ENCODE measurements around the gene HOXD3. TPM values are rescaled to one million over a fixed set of nuclear protein-coding genes. Genes with fewer than 3 reads are reported as not detected.

The HOXD3 gene
- total and polyA plus RNA-seq, 9 of the 15 experiments (the other 6 are each of a cell fraction or from before 2014, with no cell fraction given), result not detected

DNA sequence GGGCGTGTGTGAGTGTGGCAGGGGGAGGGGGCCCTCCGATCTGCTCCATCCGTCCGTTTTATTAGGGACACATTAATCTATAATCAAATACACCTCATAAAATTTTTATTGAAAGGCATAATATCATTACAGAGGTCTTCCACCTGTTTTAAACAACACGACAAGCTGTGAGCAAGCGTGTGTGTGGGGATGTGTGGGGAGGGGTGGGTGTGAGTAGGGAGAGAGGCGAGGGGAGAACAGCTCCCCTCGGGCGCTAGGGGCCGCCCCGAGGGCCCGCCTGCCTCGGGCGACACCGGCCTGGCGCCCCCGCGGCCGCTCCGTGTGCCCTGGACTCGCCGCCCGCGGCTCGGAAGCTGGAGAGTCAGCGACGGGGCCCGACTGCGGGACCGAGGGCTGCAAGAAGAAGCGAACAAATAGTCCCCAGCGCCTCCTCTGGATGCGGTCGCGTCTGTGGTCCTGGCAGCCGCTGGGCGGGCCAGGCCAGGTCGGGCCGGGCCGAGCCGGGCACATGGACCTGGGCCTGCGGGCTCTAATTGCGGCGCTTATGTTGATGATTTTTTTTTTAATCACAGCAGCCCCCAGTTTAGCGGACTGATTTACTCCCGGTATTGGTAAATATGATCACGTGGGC, 34.9 kb upstream of the HOXD3 start:
- TF ChIP-seq, protein P1, sequence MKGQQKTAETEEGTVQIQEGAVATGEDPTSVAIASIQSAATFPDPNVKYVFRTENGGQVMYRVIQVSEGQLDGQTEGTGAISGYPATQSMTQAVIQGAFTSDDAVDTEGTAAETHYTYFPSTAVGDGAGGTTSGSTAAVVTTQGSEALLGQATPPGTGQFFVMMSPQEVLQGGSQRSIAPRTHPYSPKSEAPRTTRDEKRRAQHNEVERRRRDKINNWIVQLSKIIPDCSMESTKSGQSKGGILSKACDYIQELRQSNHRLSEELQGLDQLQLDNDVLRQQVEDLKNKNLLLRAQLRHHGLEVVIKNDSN (CRISPR knock-in tag; IDR thresholded peaks at IDR 0.05), result 0 out of 2 replicates have a peak, but pooled peaks have one; percentile 32
- TF ChIP-seq, protein P2, sequence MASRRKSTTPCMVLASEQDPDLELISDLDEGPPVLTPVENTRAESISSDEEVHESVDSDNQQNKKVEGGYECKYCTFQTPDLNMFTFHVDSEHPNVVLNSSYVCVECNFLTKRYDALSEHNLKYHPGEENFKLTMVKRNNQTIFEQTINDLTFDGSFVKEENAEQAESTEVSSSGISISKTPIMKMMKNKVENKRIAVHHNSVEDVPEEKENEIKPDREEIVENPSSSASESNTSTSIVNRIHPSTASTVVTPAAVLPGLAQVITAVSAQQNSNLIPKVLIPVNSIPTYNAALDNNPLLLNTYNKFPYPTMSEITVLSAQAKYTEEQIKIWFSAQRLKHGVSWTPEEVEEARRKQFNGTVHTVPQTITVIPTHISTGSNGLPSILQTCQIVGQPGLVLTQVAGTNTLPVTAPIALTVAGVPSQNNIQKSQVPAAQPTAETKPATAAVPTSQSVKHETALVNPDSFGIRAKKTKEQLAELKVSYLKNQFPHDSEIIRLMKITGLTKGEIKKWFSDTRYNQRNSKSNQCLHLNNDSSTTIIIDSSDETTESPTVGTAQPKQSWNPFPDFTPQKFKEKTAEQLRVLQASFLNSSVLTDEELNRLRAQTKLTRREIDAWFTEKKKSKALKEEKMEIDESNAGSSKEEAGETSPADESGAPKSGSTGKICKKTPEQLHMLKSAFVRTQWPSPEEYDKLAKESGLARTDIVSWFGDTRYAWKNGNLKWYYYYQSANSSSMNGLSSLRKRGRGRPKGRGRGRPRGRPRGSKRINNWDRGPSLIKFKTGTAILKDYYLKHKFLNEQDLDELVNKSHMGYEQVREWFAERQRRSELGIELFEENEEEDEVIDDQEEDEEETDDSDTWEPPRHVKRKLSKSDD (conservative IDR thresholded peaks at IDR 0.05; ENCODE audit: low read length), result no peak
- TF ChIP-seq TOE1 (IDR thresholded peaks at IDR 0.05; ENCODE audit: borderline replicate concordance), result no peak
- TF ChIP-seq TOE1 (CRISPR knock-in tag; IDR thresholded peaks at IDR 0.05; ENCODE audit: borderline replicate concordance, low read depth), result no peak
- FAIRE-seq, result no peak
- Histone ChIP-seq H3K36me3 (ENCODE audit: control insufficient read depth, insufficient read depth, low read length) (no peaks in the 10 kb centered on the region), H3K27ac (ENCODE audit: extremely low read depth, low read depth, low read length) (no peak overlapping the region), H3K4me3 (no peak overlapping the region), H3K27me3 (ENCODE audit: control insufficient read depth in 2 of 2, insufficient read depth in 2 of 2, low read length in 2 of 2) (peaks cover 73 to 74% of the 10 kb centered on the region in 2 experiments), H3K4me2 (ENCODE audit: insufficient read depth, low read length) (no peak overlapping the region), H3K9ac (ENCODE audit: insufficient read depth in 1 of 2, low read depth in 2 of 2, low read length in 2 of 2) (no peak overlapping the region), H3K79me2 (ENCODE audit: control insufficient read depth, insufficient read depth, low read length) (no peaks in the 10 kb centered on the region), H2AFZ (ENCODE audit: low read depth, low read length) (no peak overlapping the region), H3K9me3 (replicated peaks; ENCODE audit: control insufficient read depth, insufficient read depth, low read depth, low read length) (no peaks in the 10 kb centered on the region), H4K20me1 (replicated peaks; ENCODE audit: control insufficient read depth, insufficient read depth, low read length) (peaks cover 3% of the 10 kb centered on the region; the same call in 1 of the 2 replicates), H3K9me1 (ENCODE audit: control insufficient read depth, insufficient read depth, low read length) (no peaks in the 10 kb centered on the region), H3K4me1 (replicated peaks in 1 of 2; ENCODE audit: control insufficient read depth in 2 of 2, insufficient read depth in 2 of 2, low read length in 2 of 2) (peaks cover 0 to 23% of the 10 kb centered on the region in 2 experiments; a peak in 2 of 5 replicates)
- 22% methylated on average over 46 of the region's 47 CpGs for WGBS (ENCODE audit: insufficient coverage, low coverage, missing lambda C conversion rate)
- ChIA-PET CTCF (ENCODE audit: low intra/inter-chr PET ratio) (no interaction called here), POLR2A (no interaction called here)
- no peak for DNase-seq (ENCODE audit: extremely low read depth in 1 of 4, low spot score in 3 of 4)
- in situ Hi-C loops (cut with MboI) (no loop called here), intact Hi-C loops (cut with micrococcal nuclease) (no loop called here)
- BruUV-seq (replicated peaks), result no TSS peak
- ATAC-seq, result no peak

All from K562 (cell line).